CD4-positive, alpha-beta T cell treated with Interleukin-21 for 1 hour (primary cell): ENCODE results near the gene TMEM229B.

Experiments
- DNase-seq: peaks from one replicate; pipeline ENCODE4 v3.0.0-alpha.2; 2020

The TMEM229B gene

GRCh38 chr14:67487937-67488893, at the start of gene TMEM229B:
Gene TMEM229B (minus strand): TSS chr14:67488721. CDS start chr14:67473923, 14,798 bp downstream.
- DNase-seq, result peak; percentile 80

DNA sequence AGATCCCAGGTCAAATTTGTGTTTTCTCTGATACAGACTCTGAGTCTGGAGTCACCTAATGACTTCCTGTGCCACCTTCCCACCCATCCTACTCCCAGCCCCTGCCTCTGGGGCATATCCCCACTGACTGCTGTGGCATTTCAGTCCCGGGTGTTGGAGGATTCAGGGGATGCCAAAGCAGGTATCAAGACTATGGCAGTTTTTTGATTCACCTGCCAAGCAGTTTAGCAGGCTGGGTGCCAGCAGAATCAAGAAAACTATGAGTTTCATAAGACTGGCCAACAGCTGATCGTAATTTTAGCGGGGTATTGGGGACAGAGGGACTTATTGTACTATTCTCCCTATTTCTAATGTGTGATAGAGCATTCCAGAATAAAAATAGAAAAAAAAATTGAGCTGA, 49.2 kb upstream of the TMEM229B start:
- DNase-seq, result no peak

- no peak for DNase-seq
Observed at GRCh38 chr14:67536087-67536486, 47.6 kb upstream of the TMEM229B start.

GRCh38 chr14:67533754-67534085, 45.2 kb upstream of the TMEM229B start:
- no peak for DNase-seq

GRCh38 chr14:67532998-67533753, 44.7 kb upstream of the TMEM229B start, which contains the start of gene PLEKHH1:
Gene PLEKHH1 (plus strand): TSS chr14:67533290. CDS start chr14:67541868, 8,578 bp downstream.
- DNase-seq, result peak; percentile 48

DNA sequence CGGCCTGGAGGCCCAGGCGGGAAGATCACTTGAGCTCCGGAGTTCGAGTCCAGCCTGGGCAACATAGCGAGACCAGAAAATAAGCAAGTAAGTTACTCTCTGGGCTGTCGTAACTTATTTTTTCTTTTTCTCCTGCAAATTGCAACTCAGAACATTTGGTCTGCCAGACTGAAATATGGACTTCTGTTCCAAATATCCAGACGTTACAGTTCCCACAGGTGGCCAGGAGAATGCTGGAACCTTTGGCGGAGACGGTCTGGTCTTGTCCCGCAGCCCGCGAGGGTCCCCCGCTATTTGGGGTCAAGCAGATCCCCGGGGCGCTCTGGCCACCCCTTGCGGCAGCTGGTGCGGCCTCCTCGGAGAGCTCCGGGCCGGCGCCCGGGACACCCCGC, 44.1 kb upstream of the TMEM229B start:
- no peak for DNase-seq

- no peak for DNase-seq
Observed at GRCh38 chr14:67529947-67530935, 41.7 kb upstream of the TMEM229B start.

DNA sequence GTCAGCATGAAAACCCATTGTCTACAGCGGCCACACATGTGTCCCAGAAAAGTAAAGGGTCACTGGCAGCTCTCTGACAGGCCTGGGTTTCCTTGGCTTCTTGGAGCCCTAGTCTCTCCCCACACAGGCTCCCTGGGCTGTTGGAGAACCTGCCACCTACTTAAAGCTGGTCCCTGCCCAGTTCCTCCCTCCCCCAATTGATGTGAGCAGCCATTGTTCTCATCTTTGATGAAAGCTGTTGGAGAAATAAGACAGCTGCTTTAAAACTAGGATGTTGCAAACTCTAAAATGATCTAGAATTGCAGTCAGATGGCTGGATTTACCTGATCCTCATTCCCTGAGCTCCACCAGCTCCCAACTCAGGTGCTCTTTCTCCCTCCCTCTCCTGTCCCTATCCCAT, 39.8 kb upstream of the TMEM229B start:
- DNase-seq, result no peak

DNA sequence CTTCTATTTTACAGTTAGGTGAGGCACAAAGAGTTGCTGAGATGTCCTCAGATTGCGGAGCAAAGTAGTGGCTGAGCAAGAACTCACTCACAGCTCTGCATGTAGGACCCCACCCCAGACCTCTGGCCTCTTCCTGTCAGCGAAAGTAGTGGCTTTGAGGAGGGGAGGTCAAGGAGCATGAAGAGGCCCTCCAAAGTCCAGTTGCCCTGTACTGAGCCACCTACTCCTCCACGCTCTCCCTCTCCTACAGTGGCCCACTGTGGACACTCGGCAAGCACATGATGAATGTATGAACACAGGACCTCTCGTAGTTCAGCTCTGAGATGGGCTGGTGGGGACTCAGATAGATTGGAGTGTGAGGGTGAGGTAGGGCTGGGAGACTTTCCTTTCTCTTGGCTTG, 39.2 kb upstream of the TMEM229B start:
- DNase-seq, result no peak

- DNase-seq, result peak; percentile 59
Observed at GRCh38 chr14:67526676-67527459, 38.3 kb upstream of the TMEM229B start.

GRCh38 chr14:67526181-67526580, 37.7 kb upstream of the TMEM229B start:
- DNase-seq, result no peak

- DNase-seq, result no peak
Observed at GRCh38 chr14:67525389-67525788, 36.9 kb upstream of the TMEM229B start.

- no peak for DNase-seq
Observed at GRCh38 chr14:67524634-67524963, 36.1 kb upstream of the TMEM229B start.

- DNase-seq, result no peak
Observed at GRCh38 chr14:67523764-67524633, 35.5 kb upstream of the TMEM229B start.

GRCh38 chr14:67522270-67522669, 33.7 kb upstream of the TMEM229B start:
- DNase-seq, result no peak

- DNase-seq, result no peak
Observed at GRCh38 chr14:67520482-67520881, 32.0 kb upstream of the TMEM229B start.

- DNase-seq, result no peak
Observed at GRCh38 chr14:67519406-67519805, 30.9 kb upstream of the TMEM229B start.

GRCh38 chr14:67517083-67517482, 28.6 kb upstream of the TMEM229B start:
- no peak for DNase-seq

DNA sequence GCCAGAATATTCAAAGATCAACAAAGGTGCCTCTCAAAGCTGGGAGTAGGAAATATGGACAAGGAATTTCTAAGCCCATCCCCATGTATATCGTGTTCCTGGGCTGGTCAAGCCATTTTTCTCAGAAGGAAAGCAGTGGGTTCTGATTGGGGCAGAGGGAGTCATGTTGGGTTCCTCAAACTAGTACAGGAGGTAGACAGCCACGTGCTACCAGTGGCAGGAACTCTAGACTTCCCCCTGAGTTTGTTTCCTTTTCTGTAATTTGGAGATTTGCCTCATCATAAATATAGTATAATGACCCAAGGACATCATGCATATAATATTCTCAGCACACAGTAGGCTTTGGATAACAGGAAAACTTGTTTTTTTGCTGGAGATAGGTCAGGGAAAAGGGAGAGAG, 28.2 kb upstream of the TMEM229B start:
- no peak for DNase-seq

- no peak for DNase-seq
Observed at GRCh38 chr14:67515386-67516079, 27.0 kb upstream of the TMEM229B start.
